ENCODE data around the gene NRXN3. TPM values are rescaled to one million over a fixed set of nuclear protein-coding genes. Genes with fewer than 3 reads are reported as not detected.

NRXN3 gene
- total RNA-seq, 1 experiment from 2014 or later, result not detected

DNA sequence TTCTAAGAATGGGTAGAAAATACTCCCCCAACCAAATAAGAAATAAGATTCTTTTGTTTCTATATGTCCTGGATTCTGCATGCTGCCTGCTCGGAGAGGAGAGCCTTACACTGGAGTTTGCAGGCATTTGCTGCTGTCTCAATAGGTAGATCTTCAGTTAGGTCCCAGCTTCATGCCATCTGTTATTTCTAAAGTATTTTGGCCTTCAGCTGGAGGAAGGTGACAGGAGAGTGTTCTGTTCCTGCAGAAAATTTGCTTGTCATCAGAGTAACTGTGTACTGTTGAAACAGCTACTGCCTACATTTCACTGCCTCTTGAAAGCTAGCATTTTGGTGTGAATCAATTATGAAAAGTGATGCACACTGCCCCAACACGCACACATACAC is 966.9 kb downstream of the NRXN3 start:
- no peak for DNase-seq (ENCODE audit: low read depth, low spot score)
- H2AFZ ChIP-seq (ENCODE audit: low read depth, low read length, poor library complexity, severe bottlenecking), result no peak overlapping the region
- no peaks in the 10 kb centered on the region for H3K9me2 ChIP-seq (ENCODE audit: insufficient read depth)
- H3K4me1 ChIP-seq (ENCODE audit: control insufficient read depth in 1 of 2, insufficient read depth in 2 of 2, low read length in 2 of 2), result no peaks in the 10 kb centered on the region
- H3K27me3 ChIP-seq (ENCODE audit: insufficient read depth, low read length), result no peaks in the 10 kb centered on the region
- BruUV-seq (replicated peaks), result no TSS peak
- H3K9ac ChIP-seq (ENCODE audit: low read length), result no peak overlapping the region
- H3K79me2 ChIP-seq (ENCODE audit: insufficient read depth, low read length), result no peaks in the 10 kb centered on the region
- no peak for ATAC-seq
- ChIA-PET CTCF (no interaction called here), POLR2A (no interaction called here), RAD21 (ENCODE audit: low non-redundant PET in 1 of 2, low total read pairs in 2 of 2, uncharacterized antibody in 2 of 2, unreplicated experiment in 2 of 2) (no interaction called here)
- H3K4me2 ChIP-seq (ENCODE audit: low read length), result no peak overlapping the region
- no peak overlapping the region for H3K4me3 ChIP-seq (replicated peaks in 1 of 2; ENCODE audit: low read depth in 1 of 2, low read length in 2 of 2)
- TF ChIP-seq EGR1 (IDR thresholded peaks at IDR 0.05; ENCODE audit: low read depth) (no peak), EZH2phosphoT487 (IDR thresholded peaks at IDR 0.05; ENCODE audit: borderline replicate concordance) (no peak), JUND (IDR thresholded peaks at IDR 0.05) (no peak), ZFX (IDR thresholded peaks at IDR 0.05) (no peak), SIN3A (IDR thresholded peaks at IDR 0.05; ENCODE audit: low read depth) (no peak), ZNF274 (IDR thresholded peaks at IDR 0.05; ENCODE audit: low read depth, low read length) (no peak), FOSL1 (IDR thresholded peaks at IDR 0.05; ENCODE audit: low read depth) (no peak), SRF (IDR thresholded peaks at IDR 0.05; ENCODE audit: low read depth) (no peak), POLR2AphosphoS5 (IDR thresholded peaks at IDR 0.05; ENCODE audit: low read depth, low read length) (no peak), POLR2A (IDR thresholded peaks at IDR 0.05; ENCODE audit: borderline replicate concordance, extremely low read depth, insufficient read depth, insufficient read length) (no peak), EZH2 (IDR thresholded peaks at IDR 0.05) (no peak)
- TF ChIP-seq, protein P1, sequence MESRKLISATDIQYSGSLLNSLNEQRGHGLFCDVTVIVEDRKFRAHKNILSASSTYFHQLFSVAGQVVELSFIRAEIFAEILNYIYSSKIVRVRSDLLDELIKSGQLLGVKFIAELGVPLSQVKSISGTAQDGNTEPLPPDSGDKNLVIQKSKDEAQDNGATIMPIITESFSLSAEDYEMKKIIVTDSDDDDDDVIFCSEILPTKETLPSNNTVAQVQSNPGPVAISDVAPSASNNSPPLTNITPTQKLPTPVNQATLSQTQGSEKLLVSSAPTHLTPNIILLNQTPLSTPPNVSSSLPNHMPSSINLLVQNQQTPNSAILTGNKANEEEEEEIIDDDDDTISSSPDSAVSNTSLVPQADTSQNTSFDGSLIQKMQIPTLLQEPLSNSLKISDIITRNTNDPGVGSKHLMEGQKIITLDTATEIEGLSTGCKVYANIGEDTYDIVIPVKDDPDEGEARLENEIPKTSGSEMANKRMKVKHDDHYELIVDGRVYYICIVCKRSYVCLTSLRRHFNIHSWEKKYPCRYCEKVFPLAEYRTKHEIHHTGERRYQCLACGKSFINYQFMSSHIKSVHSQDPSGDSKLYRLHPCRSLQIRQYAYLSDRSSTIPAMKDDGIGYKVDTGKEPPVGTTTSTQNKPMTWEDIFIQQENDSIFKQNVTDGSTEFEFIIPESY (IDR thresholded peaks at IDR 0.05; ENCODE audit: extremely low read depth, insufficient replicate concordance, low read length), result no peak
- TF ChIP-seq, protein P2, sequence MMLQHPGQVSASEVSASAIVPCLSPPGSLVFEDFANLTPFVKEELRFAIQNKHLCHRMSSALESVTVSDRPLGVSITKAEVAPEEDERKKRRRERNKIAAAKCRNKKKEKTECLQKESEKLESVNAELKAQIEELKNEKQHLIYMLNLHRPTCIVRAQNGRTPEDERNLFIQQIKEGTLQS (IDR thresholded peaks at IDR 0.05), result no peak
- no peaks in the 10 kb centered on the region for H4K20me1 ChIP-seq (ENCODE audit: insufficient read depth)
- intact Hi-C loops (cut with micrococcal nuclease), result no loop called here
- no peaks in the 10 kb centered on the region for H3K36me3 ChIP-seq (ENCODE audit: control insufficient read depth in 1 of 2, insufficient read depth in 2 of 2, low read length in 2 of 2)
- peaks cover 0 to 42% of the 10 kb centered on the region in 2 experiments; a peak in 2 of 4 replicates for H3K9me3 ChIP-seq (ENCODE audit: control insufficient read depth in 1 of 2, insufficient read depth in 1 of 2, low read depth in 1 of 2, low read length in 2 of 2)
- no peak overlapping the region for H3K27ac ChIP-seq (ENCODE audit: low read depth, low read length)

All from HCT116 (cell line).